ENCODE results near the gene RPL18A.

DNA sequence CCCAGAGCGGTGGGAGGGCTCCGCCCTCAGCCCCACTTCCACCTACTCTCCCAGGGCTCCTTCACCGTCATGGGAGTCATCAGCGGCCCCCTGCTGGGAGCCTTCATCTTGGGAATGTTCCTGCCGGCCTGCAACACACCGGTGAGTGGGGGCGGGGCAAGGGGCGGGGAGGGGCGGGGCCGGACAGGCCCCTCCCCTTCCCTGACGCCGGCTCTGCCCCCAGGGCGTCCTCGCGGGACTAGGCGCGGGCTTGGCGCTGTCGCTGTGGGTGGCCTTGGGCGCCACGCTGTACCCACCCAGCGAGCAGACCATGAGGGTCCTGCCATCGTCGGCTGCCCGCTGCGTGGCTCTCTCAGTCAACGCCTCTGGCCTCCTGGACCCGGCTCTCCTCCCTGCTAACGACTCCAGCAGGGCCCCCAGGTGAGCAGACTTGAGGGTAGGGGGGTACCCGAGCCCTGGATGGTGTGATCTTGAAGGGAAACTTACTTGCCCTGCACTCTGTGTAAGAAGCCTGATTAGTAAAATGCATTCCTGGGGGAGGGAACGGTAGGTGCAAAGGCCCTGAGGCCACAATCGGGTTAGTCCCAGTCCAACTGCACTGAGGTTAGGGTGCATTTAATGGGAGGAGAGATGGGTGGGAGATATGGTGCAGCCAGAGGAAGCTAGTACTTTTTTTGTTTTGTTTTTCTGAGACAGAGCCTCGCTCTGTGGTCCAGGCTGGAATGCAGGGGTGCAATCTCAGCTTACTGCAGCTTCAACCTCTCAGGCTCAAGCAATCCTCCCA is 24.1 kb downstream of the RPL18A start:
- TF ChIP-seq POLR2A (IDR thresholded peaks at IDR 0.05; ENCODE audit: low read depth, low read length) (no peak), TAF1 (IDR thresholded peaks at IDR 0.05; ENCODE audit: low read depth, low read length) (no peak), POU2F2 (IDR thresholded peaks at IDR 0.05; ENCODE audit: low read depth, low read length) (no peak), POLR2AphosphoS5 (IDR thresholded peaks at IDR 0.05; ENCODE audit: low read depth, low read length) (no peak), SPI1 (IDR thresholded peaks at IDR 0.05; ENCODE audit: low read depth, low read length) (no peak)
